ENCODE results near the gene ARID5B. TPM values are rescaled to one million over a fixed set of nuclear protein-coding genes. Genes with fewer than 3 reads are reported as not detected.

Gene ARID5B
- total RNA-seq, 4 donors from 2014 or later: 10.5 to 167 (median 29.4) TPM

DNA sequence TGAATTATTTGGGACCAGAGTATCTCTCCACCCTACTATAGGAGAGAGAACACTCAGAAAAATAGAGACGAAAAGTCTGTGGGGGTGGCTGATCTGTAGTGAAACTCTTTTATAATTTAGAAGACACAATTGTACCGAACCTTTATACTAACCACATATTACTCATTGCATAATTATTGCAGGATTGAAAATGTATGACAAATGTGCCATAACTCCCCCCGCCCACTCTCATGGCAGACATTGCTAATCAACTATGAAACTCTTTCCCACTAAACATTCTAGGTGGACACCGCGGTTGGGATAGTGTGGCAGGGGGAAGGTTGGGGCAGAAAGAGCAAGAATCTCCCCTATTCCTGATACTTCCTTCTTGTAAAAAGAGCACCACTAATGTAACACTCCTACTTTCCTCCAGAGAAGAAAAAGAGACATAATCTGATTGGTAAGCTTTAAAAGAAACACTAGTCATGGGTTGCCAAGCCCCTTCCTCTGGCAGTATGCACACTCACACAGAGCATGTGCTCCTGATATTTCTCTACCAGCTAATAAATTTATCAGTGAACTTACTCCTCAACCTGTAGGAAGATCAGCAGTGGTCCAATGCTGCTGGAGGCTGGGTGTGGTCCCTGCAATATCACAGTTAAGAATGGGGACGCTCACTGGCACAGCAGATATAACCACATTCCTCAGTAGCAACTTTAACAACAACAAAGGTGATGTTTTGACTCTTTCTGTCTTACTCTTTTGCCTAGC is 18.7 kb upstream of the ARID5B start:
- H3K36me3 ChIP-seq: no peaks in the 10 kb centered on the region
- no peaks in the 10 kb centered on the region for H3K4me1 ChIP-seq
- no peaks in the 10 kb centered on the region for H3K9me3 ChIP-seq
- H3K4me3 ChIP-seq: no peak overlapping the region
- no peak overlapping the region for H3K27ac ChIP-seq
- TF ChIP-seq, protein P1, sequence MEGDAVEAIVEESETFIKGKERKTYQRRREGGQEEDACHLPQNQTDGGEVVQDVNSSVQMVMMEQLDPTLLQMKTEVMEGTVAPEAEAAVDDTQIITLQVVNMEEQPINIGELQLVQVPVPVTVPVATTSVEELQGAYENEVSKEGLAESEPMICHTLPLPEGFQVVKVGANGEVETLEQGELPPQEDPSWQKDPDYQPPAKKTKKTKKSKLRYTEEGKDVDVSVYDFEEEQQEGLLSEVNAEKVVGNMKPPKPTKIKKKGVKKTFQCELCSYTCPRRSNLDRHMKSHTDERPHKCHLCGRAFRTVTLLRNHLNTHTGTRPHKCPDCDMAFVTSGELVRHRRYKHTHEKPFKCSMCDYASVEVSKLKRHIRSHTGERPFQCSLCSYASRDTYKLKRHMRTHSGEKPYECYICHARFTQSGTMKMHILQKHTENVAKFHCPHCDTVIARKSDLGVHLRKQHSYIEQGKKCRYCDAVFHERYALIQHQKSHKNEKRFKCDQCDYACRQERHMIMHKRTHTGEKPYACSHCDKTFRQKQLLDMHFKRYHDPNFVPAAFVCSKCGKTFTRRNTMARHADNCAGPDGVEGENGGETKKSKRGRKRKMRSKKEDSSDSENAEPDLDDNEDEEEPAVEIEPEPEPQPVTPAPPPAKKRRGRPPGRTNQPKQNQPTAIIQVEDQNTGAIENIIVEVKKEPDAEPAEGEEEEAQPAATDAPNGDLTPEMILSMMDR (IDR thresholded peaks at IDR 0.05): no peak
- no peak for TF ChIP-seq POLR2A (IDR thresholded peaks at IDR 0.05)
- DNase-seq: no peak
- H3K27me3 ChIP-seq: no peaks in the 10 kb centered on the region

DNA sequence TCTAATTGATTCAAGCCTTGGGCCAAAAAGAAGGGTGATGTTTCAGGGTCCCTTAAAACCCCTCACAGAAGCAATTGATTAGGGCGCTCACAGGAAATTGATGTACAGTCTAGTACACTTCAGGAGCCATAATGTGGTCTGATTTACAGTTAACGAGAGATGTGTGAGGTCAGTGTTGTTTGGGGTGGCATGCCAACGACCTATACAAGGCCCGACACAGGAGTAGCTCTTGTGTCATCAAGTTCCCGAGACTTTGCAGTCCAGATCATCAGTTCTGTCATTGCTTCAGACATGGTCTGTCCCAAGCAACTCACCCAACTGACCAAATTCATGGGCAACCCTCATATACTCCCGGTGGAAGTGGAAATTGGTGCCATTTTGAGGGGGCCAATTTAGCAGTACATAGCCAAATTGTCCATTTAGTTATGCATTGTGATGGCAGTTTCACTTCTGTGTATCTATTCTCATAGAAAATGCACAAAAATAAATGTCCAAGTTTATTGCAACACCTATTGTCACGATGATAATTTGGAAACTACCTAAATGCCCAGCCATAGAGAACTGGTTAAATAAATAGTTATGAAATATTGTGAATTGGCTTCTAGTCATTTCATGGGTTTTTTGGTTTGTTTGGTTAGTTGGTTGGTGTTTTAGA is 18.0 kb upstream of the ARID5B start:
- TF ChIP-seq POLR2A (IDR thresholded peaks at IDR 0.05): no peak
- TF ChIP-seq, protein P1 (IDR thresholded peaks at IDR 0.05): no peak
- H3K4me3 ChIP-seq: no peak overlapping the region
- no peak for DNase-seq
- no peaks in the 10 kb centered on the region for H3K36me3 ChIP-seq
- no peaks in the 10 kb centered on the region for H3K27me3 ChIP-seq
- H3K27ac ChIP-seq: no peak overlapping the region
- no peaks in the 10 kb centered on the region for H3K9me3 ChIP-seq
- no peaks in the 10 kb centered on the region for H3K4me1 ChIP-seq

DNA sequence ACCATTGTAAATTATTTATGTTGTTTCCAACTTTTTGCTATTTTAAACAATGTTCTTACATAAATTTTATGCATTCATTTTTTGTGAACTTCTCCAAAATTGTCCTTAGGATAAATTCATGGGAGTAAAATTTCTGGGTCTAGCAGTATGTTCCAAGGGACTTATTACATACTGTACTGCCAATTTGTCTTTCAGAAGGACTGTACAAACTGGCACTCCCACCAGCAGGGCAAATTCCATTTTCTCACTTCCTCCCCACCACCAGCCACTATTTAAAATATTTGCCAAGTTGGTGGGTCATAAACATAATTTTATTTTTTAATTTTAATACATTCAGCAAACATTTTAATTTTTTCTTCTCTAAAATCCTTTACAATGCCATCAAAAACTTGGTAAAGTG is 13.7 kb upstream of the ARID5B start:
- Histone ChIP-seq H3K27me3 (no peaks in the 10 kb centered on the region), H3K4me1 (no peaks in the 10 kb centered on the region), H3K27ac (no peak overlapping the region), H3K36me3 (no peaks in the 10 kb centered on the region), H3K4me3 (no peak overlapping the region), H3K9me3 (no peaks in the 10 kb centered on the region)
- TF ChIP-seq, protein P1 (IDR thresholded peaks at IDR 0.05): no peak
- no peak for TF ChIP-seq POLR2A (IDR thresholded peaks at IDR 0.05)
- DNase-seq: no peak

DNA sequence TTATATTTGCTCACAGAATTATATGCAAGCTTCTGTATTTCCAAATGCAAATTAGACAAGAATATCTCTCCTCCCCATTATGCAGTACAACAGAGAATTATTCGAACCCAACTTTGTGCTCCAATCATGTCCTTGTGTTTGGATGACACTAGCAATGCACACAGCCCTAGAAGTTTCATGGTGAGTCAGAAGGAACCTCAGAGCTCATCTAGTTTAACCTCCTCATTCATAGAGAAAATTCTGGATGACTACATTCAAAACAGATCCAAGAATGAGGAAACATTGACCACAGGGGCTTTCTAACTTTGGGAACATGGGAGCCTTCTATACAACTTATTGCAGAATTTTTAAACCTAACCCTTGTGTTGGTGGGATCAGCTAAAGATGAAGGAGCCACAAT is 12.8 kb upstream of the ARID5B start:
- Histone ChIP-seq H3K4me1 (no peaks in the 10 kb centered on the region), H3K27me3 (no peaks in the 10 kb centered on the region), H3K27ac (no peak overlapping the region), H3K4me3 (no peak overlapping the region), H3K9me3 (no peaks in the 10 kb centered on the region), H3K36me3 (no peaks in the 10 kb centered on the region)
- TF ChIP-seq POLR2A (IDR thresholded peaks at IDR 0.05): no peak
- TF ChIP-seq, protein P1 (IDR thresholded peaks at IDR 0.05): no peak
- no peak for DNase-seq

DNA sequence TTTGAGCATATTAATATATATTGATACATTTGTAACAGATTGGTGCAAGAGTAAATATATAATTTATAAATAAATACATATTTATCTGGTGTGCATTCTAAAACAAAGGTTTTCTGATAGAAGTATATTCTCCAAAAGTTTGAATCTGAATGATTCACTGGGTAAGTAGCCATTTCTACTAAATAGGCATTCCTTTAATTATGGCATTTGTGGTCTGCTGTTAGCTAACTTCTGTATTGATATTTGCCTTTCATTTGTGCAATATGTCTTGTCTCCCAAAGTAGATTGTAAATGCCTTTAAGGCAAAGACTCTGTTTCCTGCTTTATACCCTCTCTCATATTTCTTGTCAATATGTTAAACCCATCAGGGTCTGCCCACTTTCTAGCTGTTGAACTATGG is 11.1 kb upstream of the ARID5B start:
- no peaks in the 10 kb centered on the region for H3K4me1 ChIP-seq
- H3K9me3 ChIP-seq: no peaks in the 10 kb centered on the region
- TF ChIP-seq, protein P1 (IDR thresholded peaks at IDR 0.05): no peak
- no peak for TF ChIP-seq POLR2A (IDR thresholded peaks at IDR 0.05)
- DNase-seq: no peak
- no peak overlapping the region for H3K4me3 ChIP-seq
- H3K27me3 ChIP-seq: no peaks in the 10 kb centered on the region
- no peaks in the 10 kb centered on the region for H3K36me3 ChIP-seq
- no peak overlapping the region for H3K27ac ChIP-seq

Data from Peyer's patch (tissue), 4 donors.